ENCODE results near the gene CGB7. TPM values are rescaled to one million over a fixed set of nuclear protein-coding genes. Genes with fewer than 3 reads are reported as not detected.

The CGB7 gene
- total RNA-seq, 6 donors from 2014 or later, result 0.22 to 5.2 (median 0.55) TPM

DNA sequence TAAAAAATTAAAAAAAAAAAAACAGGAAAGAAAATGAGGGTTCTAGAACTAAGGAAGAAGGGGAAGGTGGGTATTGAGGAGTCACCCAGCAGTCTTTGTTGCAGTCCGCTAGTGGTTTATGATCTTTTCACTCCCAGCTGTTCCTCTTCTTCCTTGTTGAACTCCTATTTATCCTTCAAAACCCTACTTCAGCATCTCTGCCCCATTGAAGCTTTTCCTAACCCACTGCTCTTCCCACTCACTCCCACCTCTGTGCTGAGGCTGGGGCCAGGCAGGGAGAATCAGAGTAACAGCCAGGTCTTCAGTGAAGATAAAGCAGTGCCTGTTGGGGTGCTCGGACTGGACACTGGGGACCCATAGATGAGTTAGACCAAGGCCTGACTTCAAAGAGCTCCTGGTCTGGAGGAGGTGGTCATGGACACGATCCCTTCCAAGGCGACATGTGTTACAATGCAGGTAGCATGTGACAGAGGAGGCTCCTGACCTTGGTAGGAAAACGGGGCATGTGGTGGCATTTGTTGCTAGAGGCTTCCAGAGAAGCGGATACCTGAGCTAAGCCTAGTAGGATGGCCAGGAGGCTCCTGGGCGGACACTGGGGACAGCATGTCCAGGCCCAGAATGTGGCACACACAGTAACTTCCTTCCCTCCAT, 52.5 kb downstream of the CGB7 start:
- 91 to 95% methylated on average over 7 of the region's 7 CpGs for WGBS, 2 donors
- ATAC-seq (ENCODE audit: low FRiP score in 2 of 2) (no peak), DNase-seq (no peak)
- H3K4me3 ChIP-seq, result no peak overlapping the region
- H3K36me3 ChIP-seq, result peaks cover 22 to 84% (median 49%) of the 10 kb centered on the region in 4 donors
- no peaks in the 10 kb centered on the region for H3K9me3 ChIP-seq
- TF ChIP-seq EP300 (IDR thresholded peaks at IDR 0.05) (no peak), POLR2A (IDR thresholded peaks at IDR 0.05) (no peak), POLR2AphosphoS5 (IDR thresholded peaks at IDR 0.05) (no peak)
- TF ChIP-seq, protein P1, sequence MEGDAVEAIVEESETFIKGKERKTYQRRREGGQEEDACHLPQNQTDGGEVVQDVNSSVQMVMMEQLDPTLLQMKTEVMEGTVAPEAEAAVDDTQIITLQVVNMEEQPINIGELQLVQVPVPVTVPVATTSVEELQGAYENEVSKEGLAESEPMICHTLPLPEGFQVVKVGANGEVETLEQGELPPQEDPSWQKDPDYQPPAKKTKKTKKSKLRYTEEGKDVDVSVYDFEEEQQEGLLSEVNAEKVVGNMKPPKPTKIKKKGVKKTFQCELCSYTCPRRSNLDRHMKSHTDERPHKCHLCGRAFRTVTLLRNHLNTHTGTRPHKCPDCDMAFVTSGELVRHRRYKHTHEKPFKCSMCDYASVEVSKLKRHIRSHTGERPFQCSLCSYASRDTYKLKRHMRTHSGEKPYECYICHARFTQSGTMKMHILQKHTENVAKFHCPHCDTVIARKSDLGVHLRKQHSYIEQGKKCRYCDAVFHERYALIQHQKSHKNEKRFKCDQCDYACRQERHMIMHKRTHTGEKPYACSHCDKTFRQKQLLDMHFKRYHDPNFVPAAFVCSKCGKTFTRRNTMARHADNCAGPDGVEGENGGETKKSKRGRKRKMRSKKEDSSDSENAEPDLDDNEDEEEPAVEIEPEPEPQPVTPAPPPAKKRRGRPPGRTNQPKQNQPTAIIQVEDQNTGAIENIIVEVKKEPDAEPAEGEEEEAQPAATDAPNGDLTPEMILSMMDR (IDR thresholded peaks at IDR 0.05), result no peak
- no peak overlapping the region for H3K27ac ChIP-seq
- no peaks in the 10 kb centered on the region for H3K4me1 ChIP-seq
- H3K27me3 ChIP-seq, result no peaks in the 10 kb centered on the region

Small RNAs within 50 kb of the gene (small RNA-seq; reads per million reads assigned to genes)
- gene MIR6798 (0 reads per million in 4 donors), gene RN7SL708P (0 to 0.12 (median 0) reads per million in 4 donors)

Other genes with a start within 250 kb of the CGB7 start
- 100 to 1,000 TPM in 1 of 6 donors, 10 to 100 TPM in 5; 50.7 to 221 (median 81.2) TPM for gene BCAT2, start 246.7 kb downstream of the CGB7 start, total RNA-seq
- gene HSD17B14, start 221.3 kb downstream of the CGB7 start, total RNA-seq, result 10 to 100 TPM; 13.8 to 65.0 (median 28.5) TPM
- 10 to 100 TPM in 5 of 6 donors, 1 to 10 TPM in 1; 6.3 to 34.9 (median 21.2) TPM for gene PLEKHA4, start 189.1 kb downstream of the CGB7 start, total RNA-seq
- gene PPP1R15A, start 185.3 kb downstream of the CGB7 start, total RNA-seq, result 100 to 1,000 TPM in 5 of 6 donors, 10 to 100 TPM in 1; 96.2 to 194 (median 114) TPM
- gene TULP2, start 159.0 kb downstream of the CGB7 start, total RNA-seq, result 1 to 10 TPM in 1 of 6 donors, under 1 TPM in 2, not detected in 3; 0.30 to 4.9 (median 0.86) TPM
- gene NUCB1, start 157.4 kb downstream of the CGB7 start, total RNA-seq, result 100 to 1,000 TPM; 278 to 463 (median 341) TPM
- gene DHDH, start 124.0 kb downstream of the CGB7 start, total RNA-seq, result 1 to 10 TPM; 1.9 to 6.3 (median 2.8) TPM
- 100 to 1,000 TPM in 4 of 6 donors, 10 to 100 TPM in 2; 68.1 to 143 (median 112) TPM for gene BAX, start 102.9 kb downstream of the CGB7 start, total RNA-seq
- over 10,000 TPM in 3 of 6 donors, 1,000 to 10,000 TPM in 3; 5,928 to 23,282 (median 11,982) TPM for gene FTL, start 92.4 kb downstream of the CGB7 start, total RNA-seq
- gene GYS1, start 64.4 kb downstream of the CGB7 start, total RNA-seq, result 10 to 100 TPM; 26.4 to 79.6 (median 35.6) TPM
- 100 to 1,000 TPM in 2 of 6 donors, 10 to 100 TPM in 4; 45.7 to 105 (median 70.6) TPM for gene RUVBL2, start 63.9 kb downstream of the CGB7 start, total RNA-seq
- under 1 TPM in 1 of 6 donors, not detected in 5; 0.77 TPM for gene LHB, start 40.7 kb downstream of the CGB7 start, total RNA-seq
- not detected for gene CGB3, start 33.4 kb downstream of the CGB7 start, total RNA-seq
- not detected for gene CGB2, start 25.9 kb downstream of the CGB7 start, total RNA-seq
- gene CGB1, start 20.9 kb downstream of the CGB7 start, total RNA-seq, result not detected
- gene CGB5, start 13.9 kb downstream of the CGB7 start, total RNA-seq, result not detected
- not detected for gene CGB8, start 8.6 kb downstream of the CGB7 start, total RNA-seq
- 10 to 100 TPM in 1 of 6 donors, 1 to 10 TPM in 5; 1.2 to 10.5 (median 4.9) TPM for gene NTF4, start 7.1 kb upstream of the CGB7 start, total RNA-seq
- not detected for gene KCNA7, start 14.9 kb upstream of the CGB7 start, total RNA-seq
- gene SNRNP70, start 27.7 kb upstream of the CGB7 start, total RNA-seq, result 1,000 to 10,000 TPM in 1 of 6 donors, 100 to 1,000 TPM in 5; 147 to 1,500 (median 176) TPM
- 10 to 100 TPM in 1 of 6 donors, 1 to 10 TPM in 5; 3.1 to 10.2 (median 7.6) TPM for gene LIN7B, start 56.6 kb upstream of the CGB7 start, total RNA-seq
- gene C19orf73, start 61.4 kb upstream of the CGB7 start, total RNA-seq, result 1 to 10 TPM in 4 of 6 donors, under 1 TPM in 1, not detected in 1; 0.89 to 7.9 (median 2.3) TPM
- 10 to 100 TPM in 1 of 6 donors, 1 to 10 TPM in 5; 2.4 to 11.5 (median 5.9) TPM for gene PPFIA3, start 61.8 kb upstream of the CGB7 start, total RNA-seq
- gene HRC, start 97.6 kb upstream of the CGB7 start, total RNA-seq, result 1 to 10 TPM in 3 of 6 donors, under 1 TPM in 2, not detected in 1; 0.61 to 2.1 (median 1.2) TPM
- gene TRPM4, start 100.0 kb upstream of the CGB7 start, total RNA-seq, result 100 to 1,000 TPM in 1 of 6 donors, 10 to 100 TPM in 5; 23.9 to 120 (median 49.3) TPM

All from upper lobe of left lung (tissue), 6 donors.